HEK293 (cell line): ENCODE measurements around the gene IGSF3.
"Not testable (repeated sequence)": the region's sequence is repeated elsewhere in the genome, so short reads cannot be mapped to it uniquely, and the experiment has no call there.

Experiments
- CTCF ChIP-seq: fragments of 450-650 bp; formaldehyde crosslinking; IDR thresholded peaks from 2 replicates; pipeline ENCODE4 v1.5.1; 2016; ENCODE audit warnings: missing biosample characterization, missing genetic modification characterization
- YY1 ChIP-seq: fragments of 450-650 bp; formaldehyde crosslinking; IDR thresholded peaks from 2 replicates; pipeline ENCODE4 v1.5.1; 2018; ENCODE audit warnings: missing biosample characterization, missing genetic modification characterization
- ZNF114 ChIP-seq: fragments of 450-650 bp; formaldehyde crosslinking; IDR thresholded peaks from 2 replicates; pipeline ENCODE4 v1.5.0; 2017; ENCODE audit warnings: missing biosample characterization, missing genetic modification characterization
- ZNF571 ChIP-seq: fragments of 450-650 bp; formaldehyde crosslinking; IDR thresholded peaks from 2 replicates; pipeline ENCODE4 v1.5.0; 2017; ENCODE audit warnings: missing biosample characterization, missing genetic modification characterization

GRCh38 chr1:116629441-116629840 lies 38.1 kb downstream of the IGSF3 start:
- TF ChIP-seq ZNF114 (tag by site-specific recombination); CTCF (tag by site-specific recombination); ZNF571 (tag by site-specific recombination); YY1: not testable (repeated sequence)
